Pancreas (tissue), 10 donors: ENCODE results near the gene SALL1. TPM values are rescaled to one million over a fixed set of nuclear protein-coding genes. Genes with fewer than 3 reads are reported as not detected.

Source experiments
- ATAC-seq, 4 donors: fragments of 200-7000 bp; cut with Tn5 transposase; one replicate each; pipeline versions ENCODE4 v1.8.0 to v1.9.1; 2020; ENCODE audit warnings: mild to moderate bottlenecking in 4 of 4, moderate library complexity in 4 of 4
- DNase-seq, 6 donors: peaks; one replicate each; pipeline ENCODE4 v3.0.0-alpha.2; 2020
- FAIRE-seq: peaks from 2 replicates; lab custom pipeline; 2012; peaks lifted over from hg19 to GRCh38; lab: Jason Lieb, UNC
- H3K27ac ChIP-seq, 4 donors: fragments of 200-600 bp; sonication (generic); 1 replicate in 3 of 4; 2 replicates in 1 of 4; pipeline versions ENCODE4 v1.5.0 to v1.8.0; 2020
- H3K27me3 ChIP-seq, 4 donors: fragments of 200-600 bp; one replicate each; pipeline ENCODE4 v1.8.0; 2021
- H3K36me3 ChIP-seq, 3 donors: fragments of 200-600 bp; sonication (generic) in 1 of 3; one replicate each; pipeline versions ENCODE4 v1.5.0 to v1.8.0; 2020 to 2021
- H3K4me1 ChIP-seq, 3 donors: fragments of 200-600 bp; one replicate each; pipeline ENCODE4 v1.8.0; 2021
- H3K4me3 ChIP-seq, 4 donors: fragments of 200-600 bp; sonication (generic) in 2 of 4; one replicate each; pipeline versions ENCODE4 v1.5.0 to v1.8.0; 2020 to 2021
- H3K9me3 ChIP-seq, 4 donors: fragments of 200-600 bp; one replicate each; pipeline ENCODE4 v1.8.0; 2021
- CTCF ChIP-seq, 4 donors: fragments of 200-600 bp; sonication (generic) in 3 of 4; IDR thresholded peaks; one replicate each; pipeline versions ENCODE4 v1.5.0 to v1.8.0; 2021; ENCODE audit warnings: antibody characterized with exemption in 4 of 4
- WGBS, 2 donors: extraction: QIAGEN DNeasy Blood & Tissue Kit; methylation state at CpG; one replicate each; pipeline ENCODE4 v1.1.7; 2013; 5-methylcytosine and 5-hydroxymethylcytosine counted together
- intact Hi-C, 3 donors: fragments of 100-400 bp; cut with DNase I; formaldehyde crosslinking; loops; one replicate each; pipeline versions ENCODE4 v1.11.1 to v1.14.2; 2022
- polyA plus RNA-seq, 2 donors: library from polyadenylated mRNA; stranded (reverse); fragments of 200-250 nt; gene quantifications; one replicate each; pipeline ENCODE4 v1.2.3, GENCODE V29; 2013
- total RNA-seq, 6 donors: library from RNA; stranded (reverse); fragmentation: NEBNext Ultra II Directional in 4 of 6; extraction: Animal tissue kit (Norgen Biotek cat#: 25700) in 4 of 6; gene quantifications; one replicate each; pipeline versions ENCODE4 v1.2.1 to v1.2.4, GENCODE V29; 2021 to 2023
- donor health status: healthy with polysubstance abuse.
- donor health status: DM: no; HTN: no; CAD: no; lungs with moderate emphysema.
- donor health status: DM: no; HTN: no; CAD: no.
- donor health status: control.
- donor health status: control.
- donor health status: Bipolar disorder and iron deficiency.
- donor health status: DM: yes; HTN: yes; CAD: no.
- donor health status: DM: no; HTN: no; CAD: no.
- donor health status: DM: no; HTN: no; CAD: no.
- donor health status: DM: yes; HTN: yes; CAD: no.

The SALL1 gene
- total and polyA plus RNA-seq, 8 donors, result 0.39 to 2.0 (median 0.62) TPM

- no peak overlapping the region for H3K27ac ChIP-seq
- ATAC-seq, result no peak
- WGBS, 2 donors, result 80 to 91% methylated on average over 2 of the region's 2 CpGs
- H3K4me3 ChIP-seq, result no peak overlapping the region
- no peaks in the 10 kb centered on the region for H3K4me1 ChIP-seq
- peaks cover 0 to 3% (median 0%) of the 10 kb centered on the region in 4 donors for H3K27me3 ChIP-seq
- H3K9me3 ChIP-seq, result no peaks in the 10 kb centered on the region
- no peak for TF ChIP-seq CTCF (IDR thresholded peaks at IDR 0.05)
- intact Hi-C loops, result no loop called here
- H3K36me3 ChIP-seq, result no peaks in the 10 kb centered on the region
- no peak for DNase-seq
- FAIRE-seq, result no peak
These were observed 13.5 kb upstream of the SALL1 start for GRCh38 chr16:51164574-51164973.

- no peak for TF ChIP-seq CTCF (IDR thresholded peaks at IDR 0.05)
- no peaks in the 10 kb centered on the region for H3K36me3 ChIP-seq
- DNase-seq (no peak), ATAC-seq (no peak), FAIRE-seq (no peak)
- H3K9me3 ChIP-seq, result no peaks in the 10 kb centered on the region
- WGBS, 2 donors, result 46 to 58% methylated on average over 6 of the region's 6 CpGs
- intact Hi-C loops, result no loop called here
- peaks cover 0 to 3% (median 0%) of the 10 kb centered on the region in 4 donors for H3K27me3 ChIP-seq
- no peak overlapping the region for H3K27ac ChIP-seq
- H3K4me3 ChIP-seq, result no peak overlapping the region
- no peaks in the 10 kb centered on the region for H3K4me1 ChIP-seq
These were observed 13.0 kb upstream of the SALL1 start for GRCh38 chr16:51163894-51164566.

- intact Hi-C loops, result no loop called here
- WGBS, 2 donors, result 59 to 72% methylated on average over 2 of the region's 2 CpGs
- H3K27me3 ChIP-seq, result peaks cover 0 to 3% (median 0%) of the 10 kb centered on the region in 4 donors
- TF ChIP-seq CTCF (IDR thresholded peaks at IDR 0.05), result no peak
- no peak overlapping the region for H3K27ac ChIP-seq
- FAIRE-seq (no peak), ATAC-seq (no peak), DNase-seq (no peak)
- H3K4me1 ChIP-seq, result no peaks in the 10 kb centered on the region
- no peaks in the 10 kb centered on the region for H3K36me3 ChIP-seq
- no peaks in the 10 kb centered on the region for H3K9me3 ChIP-seq
- H3K4me3 ChIP-seq, result no peak overlapping the region
These were observed 12.3 kb upstream of the SALL1 start for GRCh38 chr16:51163366-51163765.

- Histone ChIP-seq H3K27me3 (peaks cover 0 to 3% (median 0%) of the 10 kb centered on the region in 4 donors), H3K9me3 (no peaks in the 10 kb centered on the region), H3K27ac (no peak overlapping the region), H3K4me1 (no peaks in the 10 kb centered on the region), H3K36me3 (no peaks in the 10 kb centered on the region), H3K4me3 (no peak overlapping the region)
- no peak for ATAC-seq
- no peak for FAIRE-seq
- intact Hi-C loops, result no loop called here
- TF ChIP-seq CTCF (IDR thresholded peaks at IDR 0.05), result no peak
- no peak for DNase-seq
- 88% methylated on average over 2 of the region's 2 CpGs for whole genome bisulfite sequencing, 2 donors
These were observed 10.5 kb upstream of the SALL1 start for GRCh38 chr16:51161440-51162195.

- Histone ChIP-seq H3K4me1 (peaks cover 0 to 5% (median 0%) of the 10 kb centered on the region in 3 donors), H3K27ac (no peak overlapping the region), H3K9me3 (no peaks in the 10 kb centered on the region), H3K4me3 (no peak overlapping the region), H3K27me3 (peaks cover 0 to 15% (median 4%) of the 10 kb centered on the region in 4 donors), H3K36me3 (no peaks in the 10 kb centered on the region)
- DNase-seq (no peak), ATAC-seq (no peak), FAIRE-seq (no peak)
- TF ChIP-seq CTCF (IDR thresholded peaks at IDR 0.05), result no peak
- WGBS, 2 donors, result 62 to 65% methylated on average over 6 of the region's 6 CpGs
- intact Hi-C loops, result no loop called here
These were observed 8.8 kb upstream of the SALL1 start for GRCh38 chr16:51159865-51160264.
